CD14-positive monocyte (primary cell): ENCODE measurements around the gene RNF121. TPM values are rescaled to one million over a fixed set of nuclear protein-coding genes. Genes with fewer than 3 reads are reported as not detected.

ENCODE experiments used
- DNase-seq, 3 donors: peaks; one replicate each; pipeline ENCODE4 v3.0.0-alpha.2; 2011 to 2022
- H2AFZ ChIP-seq: 2 replicates; pipeline ENCODE4 v1.6.0; 2012; ENCODE audit warnings: mild to moderate bottlenecking, low read depth, low read length, inconsistent platforms; ENCODE audit not compliant: insufficient read depth, poor library complexity, severe bottlenecking
- H3K27ac ChIP-seq, 2 donors: 1 replicate in 1 of 2; 2 replicates in 1 of 2; pipeline ENCODE4 v1.5.1; 2012 to 2013; ENCODE audit warnings: low read length in 2 of 2, control low read depth in 1 of 2, inconsistent platforms in 1 of 2, low read depth in 1 of 2, mild to moderate bottlenecking in 1 of 2
- H3K27me3 ChIP-seq, 2 donors: one replicate each; pipeline versions ENCODE4 v1.6.0 to v1.6.1; 2011 to 2013; ENCODE audit warnings: low read length in 2 of 2; ENCODE audit not compliant: control insufficient read depth in 2 of 2, insufficient read depth in 2 of 2
- H3K36me3 ChIP-seq, 2 donors: replicated peaks in 1 of 2; 1 replicate in 1 of 2; 2 replicates in 1 of 2; pipeline versions ENCODE4 v1.5.1 to v1.6.1; 2012 to 2013; ENCODE audit warnings: low read length in 2 of 2, control low read depth in 1 of 2, inconsistent platforms in 1 of 2, mild to moderate bottlenecking in 1 of 2; ENCODE audit not compliant: insufficient read depth in 2 of 2, control insufficient read depth in 1 of 2
- H3K4me1 ChIP-seq, 2 donors: 1 replicate in 1 of 2; 2 replicates in 1 of 2; pipeline versions ENCODE4 v1.5.1 to v1.6.1; 2012 to 2013; ENCODE audit warnings: low read length in 2 of 2, control low read depth in 1 of 2, inconsistent platforms in 1 of 2, mild to moderate bottlenecking in 1 of 2, moderate library complexity in 1 of 2; ENCODE audit not compliant: insufficient read depth in 2 of 2, control insufficient read depth in 1 of 2
- H3K4me2 ChIP-seq: replicated peaks from 2 replicates; pipeline ENCODE3; 2012; ENCODE audit warnings: low read length, moderate library complexity, mild to moderate bottlenecking; ENCODE audit not compliant: poor library complexity, severe bottlenecking; ENCODE audit errors: extremely low read depth
- H3K4me3 ChIP-seq, 3 experiments: fragments of 200-600 bp in 1 of 3; sonication (generic) in 1 of 3; replicated peaks in 1 of 3; 1 replicate in 2 of 3; 2 replicates in 1 of 3; pipeline ENCODE4 v1.5.1; 2011 to 2013; ENCODE audit warnings: low read length in 3 of 3, mild to moderate bottlenecking in 3 of 3, control low read depth in 2 of 3, low read depth in 2 of 3, inconsistent platforms in 1 of 3, moderate library complexity in 1 of 3
- H3K79me2 ChIP-seq: 2 replicates; pipeline ENCODE4 v1.6.0; 2012; ENCODE audit warnings: mild to moderate bottlenecking, control low read depth, inconsistent platforms, low read length, moderate library complexity; ENCODE audit not compliant: insufficient read depth
- H3K9ac ChIP-seq: 2 replicates; pipeline ENCODE4 v1.6.0; 2017; ENCODE audit warnings: low read length, mild to moderate bottlenecking; ENCODE audit not compliant: insufficient read depth, poor library complexity, severe bottlenecking
- H3K9me3 ChIP-seq, 2 donors: replicated peaks in 1 of 2; 1 replicate in 1 of 2; 2 replicates in 1 of 2; pipeline versions ENCODE4 v1.5.1 to v1.6.1; 2012 to 2013; ENCODE audit warnings: low read length in 2 of 2, control low read depth in 1 of 2; ENCODE audit not compliant: control insufficient read depth in 1 of 2, insufficient read depth in 1 of 2
- H4K20me1 ChIP-seq: 2 replicates; pipeline ENCODE4 v1.6.0; 2012; ENCODE audit warnings: mild to moderate bottlenecking, low read length, control low read depth, moderate library complexity; ENCODE audit not compliant: insufficient read depth
- H3K27ac Mint-ChIP-seq, 7 donors: one replicate each; pipeline ENCODE4 v1.8.0; 2020; ENCODE audit warnings: mild to moderate bottlenecking in 7 of 7, mixed read lengths in 7 of 7, moderate library complexity in 6 of 7, inconsistent platforms in 2 of 7
- H3K27me3 Mint-ChIP-seq, 3 donors: one replicate each; pipeline ENCODE4 v1.8.0; 2021 to 2022; ENCODE audit warnings: low read depth in 3 of 3, mild to moderate bottlenecking in 3 of 3, mixed read lengths in 3 of 3, moderate library complexity in 3 of 3, inconsistent platforms in 1 of 3
- H3K36me3 Mint-ChIP-seq, 2 donors: one replicate each; pipeline ENCODE4 v1.8.0; 2020; ENCODE audit warnings: mixed read lengths in 2 of 2, inconsistent platforms in 1 of 2, mild to moderate bottlenecking in 1 of 2
- H3K4me1 Mint-ChIP-seq: one replicate; pipeline ENCODE4 v1.8.0; 2020; ENCODE audit warnings: mild to moderate bottlenecking, mixed read lengths
- H3K4me3 Mint-ChIP-seq, 2 donors: one replicate each; pipeline ENCODE4 v1.8.0; 2020; ENCODE audit warnings: mild to moderate bottlenecking in 2 of 2, mixed read lengths in 2 of 2, moderate library complexity in 1 of 2
- H3K9me3 Mint-ChIP-seq, 7 donors: one replicate each; pipeline ENCODE4 v1.8.0; 2020 to 2022; ENCODE audit warnings: mixed read lengths in 7 of 7, mild to moderate bottlenecking in 6 of 7, moderate library complexity in 6 of 7, inconsistent platforms in 2 of 7
- CTCF ChIP-seq: fragments of 200-600 bp; IDR thresholded peaks from one replicate; pipeline ENCODE4 v1.8.0; 2022; ENCODE audit warnings: antibody characterized with exemption, mild to moderate bottlenecking
- WGBS: methylation state at CpG from one replicate; pipeline ENCODE4 v1.1.5; 2013; ENCODE audit warnings: missing lambda C conversion rate; ENCODE audit not compliant: insufficient coverage; 5-methylcytosine and 5-hydroxymethylcytosine counted together
- intact Hi-C, 2 donors: fragments of 100-400 bp; cut with micrococcal nuclease; formaldehyde crosslinking; loops; one replicate each; pipeline versions ENCODE4 v1.15.0 to v1.15.1; 2023
- polyA plus RNA-seq, 3 donors: library from polyadenylated mRNA; depleted of rRNA in 1 of 3; unstranded in 2 of 3; stranded (reverse) in 1 of 3; fragments of 300-500 nt in 2 of 3; fragments of >200 nt in 1 of 3; fragmentation: Illumina TruSeq in 2 of 3; gene quantifications; 1 replicate in 2 of 3; 2 replicates in 1 of 3; pipeline ENCODE4 v1.2.3, GENCODE V29; 2012 to 2021

RNF121 gene
- polyA plus RNA-seq, 3 donors: 7.7 to 25.2 (median 9.2) TPM

DNA sequence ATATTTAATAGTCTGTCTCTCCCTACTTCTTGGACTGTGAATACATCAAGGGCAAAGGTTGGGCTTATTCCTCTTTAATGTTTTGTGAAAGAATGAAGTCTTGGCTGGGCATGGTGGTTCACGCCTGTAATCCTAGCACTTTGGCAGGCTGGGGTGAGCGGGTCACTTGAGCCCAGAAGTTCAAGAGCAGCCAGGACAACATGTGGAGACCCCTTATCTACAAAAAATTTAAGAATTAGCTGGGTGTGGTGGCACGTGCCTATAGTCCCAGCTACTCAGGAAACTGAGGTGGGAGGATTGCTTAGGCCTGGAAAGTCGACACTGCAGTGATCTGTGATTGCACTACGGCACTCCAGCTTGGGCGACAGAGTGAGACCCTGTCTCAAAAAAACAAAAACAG lies 20.2 kb downstream of the RNF121 start:
- Histone ChIP-seq H3K27me3 (no peaks in the 10 kb centered on the region), H3K27ac (no peak overlapping the region), H2AFZ (no peak overlapping the region), H3K79me2 (peaks cover 9% of the 10 kb centered on the region), H3K36me3 (peaks cover 0 to 13% of the 10 kb centered on the region in 2 donors), H3K9me3 (no peaks in the 10 kb centered on the region), H3K4me1 (no peaks in the 10 kb centered on the region), H3K9ac (no peak overlapping the region), H4K20me1 (peaks cover 38% of the 10 kb centered on the region), H3K4me3 (no peak overlapping the region), H3K4me2 (no peak overlapping the region)
- Mint-ChIP-seq H3K27ac (peak overlapping the region in 1 of 7 donors; percentile 54), H3K9me3 (no peaks in the 10 kb centered on the region), H3K4me1 (peaks cover 12% of the 10 kb centered on the region), H3K4me3 (no peak overlapping the region), H3K36me3 (peaks cover 7 to 25% of the 10 kb centered on the region in 2 donors), H3K27me3 (peaks cover 0 to 2% (median 0%) of the 10 kb centered on the region in 3 donors)
- no peak for DNase-seq
- TF ChIP-seq CTCF: no peak
- intact Hi-C loops: no loop called here
- WGBS: 100% methylated on average over 3 of the region's 6 CpGs

- Histone ChIP-seq H3K79me2 (peaks cover 6% of the 10 kb centered on the region), H2AFZ (no peak overlapping the region), H3K4me1 (no peaks in the 10 kb centered on the region), H3K9ac (no peak overlapping the region), H3K27ac (no peak overlapping the region), H3K9me3 (no peaks in the 10 kb centered on the region), H3K4me3 (no peak overlapping the region), H3K4me2 (no peak overlapping the region), H3K36me3 (no peaks in the 10 kb centered on the region), H4K20me1 (peaks cover 49% of the 10 kb centered on the region), H3K27me3 (no peaks in the 10 kb centered on the region)
- Mint-ChIP-seq H3K4me1 (peaks cover 7% of the 10 kb centered on the region), H3K4me3 (no peak overlapping the region), H3K36me3 (peaks cover 0 to 13% of the 10 kb centered on the region in 2 donors), H3K9me3 (no peaks in the 10 kb centered on the region), H3K27me3 (peaks cover 0 to 3% (median 0%) of the 10 kb centered on the region in 3 donors), H3K27ac (no peak overlapping the region)
- no peak for TF ChIP-seq CTCF
- no peak for DNase-seq
- WGBS: no CpG with 5 or more reads among the region's 4 CpGs
- intact Hi-C loops: no loop called here
Measured at GRCh38 chr11:71951741-71952310, 23.0 kb downstream of the RNF121 start.
